K562 (cell line): ENCODE measurements around the gene GARIN5B. TPM values are rescaled to one million over a fixed set of nuclear protein-coding genes. Genes with fewer than 3 reads are reported as not detected.

Experiments used
- ATAC-seq: fragments of 200-7000 bp; cut with Tn5 transposase; 3 replicates; pipeline ENCODE4 v1.9.1; 2020; ENCODE audit warnings: moderate library complexity
- BruUV-seq: library from RNA; stranded (reverse); fragments of 400-500 nt; replicated peaks from 2 replicates; lab custom pipeline; 2021; lab: Mats Ljungman, UMichigan
- CTCF ChIA-PET: fragments of 300-600 bp; formaldehyde crosslinking; extraction: SDS; loops from one replicate; lab custom pipeline; 2021; ENCODE audit warnings: low intra/inter-chr PET ratio; lab: Yijun Ruan, JAX
- POLR2A ChIA-PET: fragments of 300-600, 350-650 bp; sonication (Branson Sonifier 250); formaldehyde crosslinking; extraction: SDS; loops from one replicate; lab custom pipeline; 2021; ENCODE audit warnings: antibody characterized with exemption, inconsistent platforms; lab: Yijun Ruan, JAX
- DNase-seq, 4 experiments: peaks; one replicate each; pipeline versions ENCODE4 v3.0.0 to v3.0.0-alpha.2; 2011 to 2018; ENCODE audit warnings: low spot score in 3 of 4, mixed read lengths in 3 of 4; ENCODE audit errors: extremely low read depth in 1 of 4
- FAIRE-seq: peaks from 2 replicates; lab custom pipeline; 2011; peaks lifted over from hg19 to GRCh38; lab: Jason Lieb, UNC
- H2AFZ ChIP-seq: 2 replicates; pipeline ENCODE4 v1.6.0; 2011; ENCODE audit warnings: low read depth, low read length, control low read depth, inconsistent platforms
- H3K27ac ChIP-seq: fragments of 200-600 bp; 3 replicates; pipeline ENCODE4 v1.8.0; 2011; ENCODE audit warnings: low read depth, mild to moderate bottlenecking, control low read depth, inconsistent platforms, low read length, moderate library complexity, mixed read lengths; ENCODE audit errors: extremely low read depth
- H3K27me3 ChIP-seq, 2 experiments: fragments of 300-600 bp in 1 of 2; 2 replicates in 1 of 2; 3 replicates in 1 of 2; pipeline versions ENCODE4 v1.6.0 to v1.8.0; 2011; ENCODE audit warnings: inconsistent platforms in 2 of 2, low read length in 2 of 2, mild to moderate bottlenecking in 1 of 2, mixed read lengths in 1 of 2, moderate library complexity in 1 of 2; ENCODE audit not compliant: control insufficient read depth in 2 of 2, insufficient read depth in 2 of 2
- H3K36me3 ChIP-seq: fragments of 300-600 bp; 3 replicates; pipeline ENCODE4 v1.8.0; 2011; ENCODE audit warnings: mild to moderate bottlenecking, low read length, inconsistent platforms; ENCODE audit not compliant: control insufficient read depth, insufficient read depth
- H3K4me1 ChIP-seq, 2 experiments: fragments of 200-600 bp in 1 of 2; replicated peaks in 1 of 2; 2 replicates in 1 of 2; 3 replicates in 1 of 2; pipeline versions ENCODE4 v1.5.1 to v1.8.0; 2011; ENCODE audit warnings: inconsistent platforms in 2 of 2, low read length in 2 of 2, mild to moderate bottlenecking in 1 of 2, mixed read lengths in 1 of 2, moderate library complexity in 1 of 2; ENCODE audit not compliant: control insufficient read depth in 2 of 2, insufficient read depth in 2 of 2
- H3K4me2 ChIP-seq: 2 replicates; pipeline ENCODE4 v1.6.1; 2011; ENCODE audit warnings: low read length, control low read depth, inconsistent platforms, mixed read lengths; ENCODE audit not compliant: insufficient read depth
- H3K4me3 ChIP-seq: fragments of 200-600 bp; sonication (generic), shearing (Covaris generic); 2 replicates; pipeline ENCODE4 v1.5.1; 2016; ENCODE audit warnings: control low read depth, inconsistent platforms
- H3K79me2 ChIP-seq: fragments of 200-600 bp; 3 replicates; pipeline ENCODE4 v1.8.0; 2011; ENCODE audit warnings: low read length, inconsistent platforms; ENCODE audit not compliant: control insufficient read depth, insufficient read depth
- H3K9ac ChIP-seq, 2 experiments: 2 replicates each; pipeline versions ENCODE4 v1.6.0 to v1.6.1; 2011; ENCODE audit warnings: low read depth in 2 of 2, low read length in 2 of 2, control low read depth in 1 of 2, inconsistent platforms in 1 of 2, mild to moderate bottlenecking in 1 of 2, mixed read lengths in 1 of 2; ENCODE audit not compliant: insufficient read depth in 1 of 2
- H3K9me1 ChIP-seq: one replicate; pipeline ENCODE4 v1.6.0; 2011; ENCODE audit warnings: inconsistent platforms, mild to moderate bottlenecking, low read length, moderate library complexity; ENCODE audit not compliant: control insufficient read depth, insufficient read depth
- H3K9me3 ChIP-seq: replicated peaks from 2 replicates; pipeline ENCODE4 v1.5.1; 2011; ENCODE audit warnings: low read depth, low read length, inconsistent platforms; ENCODE audit not compliant: control insufficient read depth, insufficient read depth
- H4K20me1 ChIP-seq: replicated peaks from 2 replicates; pipeline ENCODE4 v1.6.1; 2011; ENCODE audit warnings: low read length, inconsistent platforms, mixed read lengths; ENCODE audit not compliant: control insufficient read depth, insufficient read depth
- BCOR ChIP-seq: fragments of 450-650 bp; IDR thresholded peaks from 2 replicates; pipeline ENCODE4 v1.6.1; 2016
- CREB1 ChIP-seq, 2 experiments: sonication (generic) in 1 of 2; formaldehyde crosslinking in 1 of 2; IDR thresholded peaks; 2 replicates each; pipeline versions ENCODE4 v1.6.1 to v1.8.0; 2012 to 2022; ENCODE audit warnings: inconsistent platforms in 1 of 2, mild to moderate bottlenecking in 1 of 2, missing genetic modification reagents in 1 of 2, moderate library complexity in 1 of 2
- NCOA6 ChIP-seq: fragments of 450-650 bp; IDR thresholded peaks from 2 replicates; pipeline ENCODE4 v1.6.1; 2017; ENCODE audit warnings: mild to moderate bottlenecking
- THRAP3 ChIP-seq: fragments of 450-650 bp; IDR thresholded peaks from 2 replicates; pipeline ENCODE4 v1.6.1; 2016; ENCODE audit warnings: mild to moderate bottlenecking, inconsistent platforms, borderline replicate concordance
- ZNF57 ChIP-seq: fragments of 450-650 bp; formaldehyde crosslinking; IDR thresholded peaks from 2 replicates; pipeline ENCODE4 v1.4.0; 2020; ENCODE audit warnings: mild to moderate bottlenecking, moderate library complexity
- WGBS: fragments of 100-300 bp; shearing (Covaris generic); methylation state at CpG from one replicate; pipeline ENCODE4 v1.1.6; 2016; ENCODE audit warnings: low coverage, mixed read lengths; ENCODE audit not compliant: insufficient coverage; ENCODE audit errors: missing lambda C conversion rate; 5-methylcytosine and 5-hydroxymethylcytosine counted together
- in situ Hi-C: fragments of 300-500 bp; cut with MboI; formaldehyde crosslinking; loops from 4 replicates; pipeline ENCODE4 v1.15.0; 2018; ENCODE audit warnings: inconsistent platforms, mixed read lengths
- intact Hi-C: fragments of 100-400 bp; cut with micrococcal nuclease; formaldehyde crosslinking; loops from 2 replicates; pipeline ENCODE4 v1.14.2; 2022
- polyA plus RNA-seq, 8 experiments: library from polyadenylated mRNA; depleted of rRNA in 4 of 8; stranded (reverse) in 5 of 8; unstranded in 3 of 8; fragments of >200 nt; fragmentation: Nextera tagmentation in 2 of 8; fragmentation: Illumina TruSeq in 1 of 8; extraction: Ambion mirVana in 2 of 8; extraction: Trizol in 1 of 8; gene quantifications; 2 replicates each; pipeline versions ENCODE4 v1.2.1 to v1.2.3, GENCODE V29; 2011 to 2014; ENCODE audit warnings: inconsistent platforms in 1 of 8, missing spikeins in 1 of 8
- total RNA-seq, 7 experiments: library from RNA; depleted of rRNA in 6 of 7; stranded (reverse); fragments of >200 nt in 6 of 7; fragmentation: Illumina TruSeq in 2 of 7; extraction: Trizol in 2 of 7; gene quantifications; 2 replicates each; pipeline versions ENCODE4 v1.2.1 to v1.2.3, GENCODE V29; 2011 to 2021; ENCODE audit warnings: low replicate concordance in 1 of 7
- TF ChIP-seq, protein P1 (sequence below): fragments of 450-650 bp; IDR thresholded peaks from 2 replicates; pipeline ENCODE4 v1.6.1; 2016; ENCODE audit warnings: low read depth

The GARIN5B gene
- total and polyA plus RNA-seq, 9 of the 15 experiments (the other 6 are each of a cell fraction or from before 2014, with no cell fraction given), result not detected

DNA sequence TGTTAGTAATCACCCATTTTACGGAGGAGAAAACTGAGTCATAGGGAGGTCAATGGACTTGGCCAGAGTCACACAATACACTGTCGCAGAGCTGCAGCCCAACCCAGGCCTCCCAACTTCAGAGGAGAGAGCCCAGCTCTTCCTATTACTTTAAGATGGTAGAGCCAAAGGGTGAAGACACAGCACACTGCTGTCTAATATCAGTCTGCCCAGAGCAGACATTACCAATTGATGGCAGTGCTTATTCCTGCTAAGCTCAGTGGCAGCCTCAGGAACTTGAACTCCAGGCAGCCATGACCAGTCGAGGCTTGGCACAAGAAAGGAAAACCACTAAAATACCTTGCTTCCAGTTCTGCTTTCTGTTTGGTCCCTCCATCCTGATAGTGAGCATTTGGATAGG, 56.3 kb downstream of the GARIN5B start:
- intact Hi-C loops, result no loop called here
- H3K9me1 ChIP-seq, result no peaks in the 10 kb centered on the region
- no peak overlapping the region for H3K9ac ChIP-seq
- POLR2A ChIA-PET, result interaction anchor here (1.0 to 1.1 kb wide), 2 partner anchors 12 to 101 kb away, joined by 3 read pairs; partner anchors contain the start of gene UBE2S
- H4K20me1 ChIP-seq, result no peaks in the 10 kb centered on the region
- no peaks in the 10 kb centered on the region for H3K27me3 ChIP-seq
- 59% methylated on average over 3 of the region's 3 CpGs for WGBS
- TF ChIP-seq ZNF57 (CRISPR knock-in tag) (no peak), NCOA6 (no peak), CREB1 (IDR thresholded peaks at IDR 0.05) (no peak), CREB1 (CRISPR knock-in tag; IDR thresholded peaks at IDR 0.05) (no peak), THRAP3 (no peak), BCOR (0 out of 2 replicates have a peak, but pooled peaks have one; percentile 31)
- TF ChIP-seq, protein P1, sequence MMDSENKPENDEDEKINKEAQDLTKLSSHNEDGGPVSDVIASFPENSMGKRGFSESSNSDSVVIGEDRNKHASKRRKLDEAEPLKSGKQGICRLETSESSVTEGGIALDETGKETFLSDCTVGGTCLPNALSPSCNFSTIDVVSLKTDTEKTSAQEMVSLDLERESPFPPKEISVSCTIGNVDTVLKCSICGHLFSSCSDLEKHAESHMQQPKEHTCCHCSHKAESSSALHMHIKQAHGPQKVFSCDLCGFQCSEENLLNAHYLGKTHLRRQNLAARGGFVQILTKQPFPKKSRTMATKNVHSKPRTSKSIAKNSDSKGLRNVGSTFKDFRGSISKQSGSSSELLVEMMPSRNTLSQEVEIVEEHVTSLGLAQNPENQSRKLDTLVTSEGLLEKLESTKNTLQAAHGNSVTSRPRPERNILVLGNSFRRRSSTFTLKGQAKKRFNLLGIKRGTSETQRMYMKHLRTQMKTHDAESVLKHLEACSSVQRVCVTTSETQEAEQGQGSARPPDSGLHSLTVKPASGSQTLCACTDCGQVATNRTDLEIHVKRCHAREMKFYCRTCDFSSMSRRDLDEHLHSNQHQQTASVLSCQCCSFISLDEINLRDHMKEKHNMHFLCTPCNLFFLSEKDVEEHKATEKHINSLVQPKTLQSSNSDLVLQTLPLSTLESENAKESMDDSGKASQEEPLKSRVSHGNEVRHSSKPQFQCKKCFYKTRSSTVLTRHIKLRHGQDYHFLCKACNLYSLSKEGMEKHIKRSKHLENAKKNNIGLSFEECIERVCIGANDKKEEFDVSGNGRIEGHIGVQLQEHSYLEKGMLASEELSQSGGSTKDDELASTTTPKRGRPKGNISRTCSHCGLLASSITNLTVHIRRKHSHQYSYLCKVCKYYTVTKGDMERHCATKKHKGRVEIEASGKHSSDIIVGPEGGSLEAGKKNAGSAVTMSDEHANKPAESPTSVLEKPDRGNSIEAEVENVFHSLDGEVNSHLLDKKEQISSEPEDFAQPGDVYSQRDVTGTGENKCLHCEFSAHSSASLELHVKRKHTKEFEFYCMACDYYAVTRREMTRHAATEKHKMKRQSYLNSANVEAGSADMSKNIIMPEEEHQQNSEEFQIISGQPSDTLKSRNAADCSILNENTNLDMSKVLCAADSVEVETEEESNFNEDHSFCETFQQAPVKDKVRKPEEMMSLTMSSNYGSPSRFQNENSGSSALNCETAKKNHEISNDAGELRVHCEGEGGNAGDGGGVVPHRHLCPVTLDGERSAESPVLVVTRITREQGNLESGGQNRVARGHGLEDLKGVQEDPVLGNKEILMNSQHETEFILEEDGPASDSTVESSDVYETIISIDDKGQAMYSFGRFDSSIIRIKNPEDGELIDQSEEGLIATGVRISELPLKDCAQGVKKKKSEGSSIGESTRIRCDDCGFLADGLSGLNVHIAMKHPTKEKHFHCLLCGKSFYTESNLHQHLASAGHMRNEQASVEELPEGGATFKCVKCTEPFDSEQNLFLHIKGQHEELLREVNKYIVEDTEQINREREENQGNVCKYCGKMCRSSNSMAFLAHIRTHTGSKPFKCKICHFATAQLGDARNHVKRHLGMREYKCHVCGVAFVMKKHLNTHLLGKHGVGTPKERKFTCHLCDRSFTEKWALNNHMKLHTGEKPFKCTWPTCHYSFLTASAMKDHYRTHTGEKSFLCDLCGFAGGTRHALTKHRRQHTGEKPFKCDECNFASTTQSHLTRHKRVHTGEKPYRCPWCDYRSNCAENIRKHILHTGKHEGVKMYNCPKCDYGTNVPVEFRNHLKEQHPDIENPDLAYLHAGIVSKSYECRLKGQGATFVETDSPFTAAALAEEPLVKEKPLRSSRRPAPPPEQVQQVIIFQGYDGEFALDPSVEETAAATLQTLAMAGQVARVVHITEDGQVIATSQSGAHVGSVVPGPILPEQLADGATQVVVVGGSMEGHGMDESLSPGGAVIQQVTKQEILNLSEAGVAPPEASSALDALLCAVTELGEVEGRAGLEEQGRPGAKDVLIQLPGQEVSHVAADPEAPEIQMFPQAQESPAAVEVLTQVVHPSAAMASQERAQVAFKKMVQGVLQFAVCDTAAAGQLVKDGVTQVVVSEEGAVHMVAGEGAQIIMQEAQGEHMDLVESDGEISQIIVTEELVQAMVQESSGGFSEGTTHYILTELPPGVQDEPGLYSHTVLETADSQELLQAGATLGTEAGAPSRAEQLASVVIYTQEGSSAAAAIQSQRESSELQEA, result no peak
- TF ChIP-seq, all 486 proteins: peak for 1
- Histone ChIP-seq H3K36me3 (peaks cover 5% of the 10 kb centered on the region; the same call in 1 of the 3 replicates), H3K4me1 (peaks cover 0 to 46% of the 10 kb centered on the region in 2 experiments; a peak in 3 of 5 replicates), H3K4me2 (no peak overlapping the region), H3K27ac (no peak overlapping the region), H2AFZ (no peak overlapping the region), H3K79me2 (no peaks in the 10 kb centered on the region), H3K9me3 (no peaks in the 10 kb centered on the region; the same call in 1 of the 2 replicates), H3K4me3 (no peak overlapping the region)
- FAIRE-seq (no peak), DNase-seq (no peak), ATAC-seq (no peak)
- in situ Hi-C loops, result no loop called here
- BruUV-seq, result no TSS peak
- CTCF ChIA-PET, result no interaction called here
